Naive thymus-derived CD4-positive, alpha-beta T cell (primary cell): ENCODE results near the gene KAZALD1. TPM values are rescaled to one million over a fixed set of nuclear protein-coding genes. Genes with fewer than 3 reads are reported as not detected.

Source experiments
- ATAC-seq: fragments of 150-1000 bp; cut with Tn5 transposase; 2 replicates; pipeline ENCODE4 v1.10.0; 2021; ENCODE audit warnings: mild to moderate bottlenecking, moderate library complexity
- CTCF ChIA-PET: fragments of 350-600 bp; sonication (Branson Sonifier 250); formaldehyde crosslinking; loops from one replicate; lab custom pipeline; 2021; ENCODE audit warnings: antibody characterized with exemption; lab: Charles Lee
- POLR2A ChIA-PET: fragments of 350-600 bp; sonication (Branson Sonifier 250); formaldehyde crosslinking; loops from one replicate; lab custom pipeline; 2021; ENCODE audit warnings: antibody characterized with exemption, inconsistent platforms; lab: Charles Lee
- DNase-seq, 9 donors: peaks; one replicate each; pipeline versions ENCODE4 v3.0.0 to v3.0.0-alpha.2; 2020 to 2022; ENCODE audit warnings: mixed read lengths in 1 of 9
- H3K27ac ChIP-seq: one replicate; pipeline ENCODE4 v1.7.0; 2013; ENCODE audit warnings: mild to moderate bottlenecking, low read depth, low read length, moderate library complexity
- H3K27me3 ChIP-seq, 2 donors: one replicate each; pipeline ENCODE4 v1.7.0; 2013; ENCODE audit warnings: low read length in 2 of 2, mild to moderate bottlenecking in 2 of 2, moderate library complexity in 2 of 2; ENCODE audit not compliant: control insufficient read depth in 2 of 2, insufficient read depth in 2 of 2
- H3K36me3 ChIP-seq, 3 experiments: 1 replicate in 2 of 3; 2 replicates in 1 of 3; pipeline ENCODE4 v1.7.0; 2013; ENCODE audit warnings: low read length in 3 of 3, mild to moderate bottlenecking in 3 of 3, moderate library complexity in 1 of 3; ENCODE audit not compliant: insufficient read depth in 3 of 3, control insufficient read depth in 2 of 3
- H3K4me1 ChIP-seq, 2 donors: one replicate each; pipeline ENCODE4 v1.7.0; 2013; ENCODE audit warnings: low read length in 2 of 2, mild to moderate bottlenecking in 2 of 2, moderate library complexity in 1 of 2; ENCODE audit not compliant: control insufficient read depth in 2 of 2, insufficient read depth in 2 of 2
- H3K4me3 ChIP-seq: 2 replicates; pipeline ENCODE4 v1.7.0; 2013; ENCODE audit warnings: mild to moderate bottlenecking, low read length
- H3K9me3 ChIP-seq, 3 experiments: 1 replicate in 2 of 3; 2 replicates in 1 of 3; pipeline ENCODE4 v1.7.0; 2013; ENCODE audit warnings: low read length in 3 of 3; ENCODE audit not compliant: control insufficient read depth in 2 of 3
- H3K27ac Mint-ChIP-seq, 9 donors: one replicate each; pipeline ENCODE4 v1.8.0; 2020 to 2022; ENCODE audit warnings: mixed read lengths in 9 of 9, mild to moderate bottlenecking in 8 of 9, moderate library complexity in 5 of 9, inconsistent platforms in 2 of 9
- H3K27me3 Mint-ChIP-seq, 5 donors: one replicate each; pipeline ENCODE4 v1.8.0; 2021 to 2022; ENCODE audit warnings: mixed read lengths in 5 of 5, mild to moderate bottlenecking in 1 of 5
- H3K36me3 Mint-ChIP-seq, 5 donors: one replicate each; pipeline ENCODE4 v1.8.0; 2020 to 2022; ENCODE audit warnings: mixed read lengths in 5 of 5, mild to moderate bottlenecking in 3 of 5, inconsistent platforms in 1 of 5
- H3K4me1 Mint-ChIP-seq, 7 donors: one replicate each; pipeline ENCODE4 v1.8.0; 2020 to 2022; ENCODE audit warnings: mixed read lengths in 7 of 7, mild to moderate bottlenecking in 3 of 7, inconsistent platforms in 1 of 7
- H3K4me3 Mint-ChIP-seq, 10 donors: one replicate each; pipeline ENCODE4 v1.8.0; 2020 to 2022; ENCODE audit warnings: mild to moderate bottlenecking in 10 of 10, mixed read lengths in 10 of 10, moderate library complexity in 6 of 10, inconsistent platforms in 2 of 10
- H3K9me3 Mint-ChIP-seq, 11 donors: one replicate each; pipeline ENCODE4 v1.8.0; 2020 to 2022; ENCODE audit warnings: mixed read lengths in 11 of 11, mild to moderate bottlenecking in 4 of 11, inconsistent platforms in 1 of 11, moderate library complexity in 1 of 11
- intact Hi-C, 2 donors: fragments of 100-400 bp; cut with micrococcal nuclease; formaldehyde crosslinking; loops; one replicate each; pipeline ENCODE4 v1.15.1; 2023
- polyA plus RNA-seq, 2 donors: library from polyadenylated mRNA; unstranded; fragments of 300-500 nt; fragmentation: Illumina TruSeq; gene quantifications; one replicate each; pipeline ENCODE4 v1.2.3, GENCODE V29; 2021
- total RNA-seq, 6 experiments: library from RNA in 5 of 6; stranded (reverse) in 5 of 6; gene quantifications; 1 replicate in 5 of 6; 2 replicates in 1 of 6; pipeline ENCODE4 v1.2.3 and lab custom pipeline; 2021 to 2026

The KAZALD1 gene
- total and polyA plus RNA-seq, 7 experiments from 2014 or later, result 0.22 to 1.5 (median 0.29) TPM; not detected in 4

DNA sequence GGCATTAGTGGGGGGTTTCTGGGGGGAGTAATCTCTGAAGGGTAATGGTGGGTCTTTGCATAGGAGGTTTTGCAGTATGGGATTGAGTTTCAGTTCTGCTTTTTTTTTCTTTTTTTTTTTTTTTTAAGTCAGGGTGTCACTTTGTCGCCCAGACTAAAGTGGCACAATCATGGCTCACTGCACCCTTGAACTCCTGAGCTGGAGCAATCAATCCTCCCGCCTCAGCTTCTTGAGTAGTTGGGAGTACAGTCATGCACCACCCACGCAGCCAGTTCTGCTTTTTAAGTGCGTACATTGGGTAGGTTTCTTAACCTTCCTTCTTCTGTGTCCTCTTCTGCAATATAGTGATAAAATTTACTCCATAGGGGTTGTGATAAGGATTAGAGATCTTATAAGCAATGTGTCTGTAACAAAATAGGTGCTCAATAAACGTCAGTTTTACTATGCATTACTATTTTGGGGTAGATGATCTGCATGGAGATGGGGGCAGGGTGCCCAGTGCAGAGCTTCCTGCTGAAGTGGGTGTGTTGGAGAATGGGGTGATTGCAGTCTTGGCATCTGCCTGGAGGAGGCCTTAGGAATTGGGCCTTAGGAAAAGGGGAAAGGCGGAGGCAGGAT is 9.6 kb downstream of the KAZALD1 start:
- no peak overlapping the region for H3K27ac Mint-ChIP-seq
- ChIA-PET CTCF (interaction anchor here (1.0 to 1.1 kb wide), 3 partner anchors 10 to 31 kb away, joined by 3 read pairs; partner anchors contain the start of gene KAZALD1), POLR2A (interaction anchor here (1.0 kb wide), 1 partner anchor 10 kb away, joined by 10 read pairs; the partner anchor contains the start of gene KAZALD1)
- DNase-seq (no peak), ATAC-seq (peak; percentile 84)
- Histone ChIP-seq H3K4me1 (peaks cover 5 to 9% of the 10 kb centered on the region in 2 donors), H3K36me3 (no peaks in the 10 kb centered on the region), H3K27ac (no peak overlapping the region), H3K9me3 (no peaks in the 10 kb centered on the region), H3K27me3 (peaks cover under 1 to 3% of the 10 kb centered on the region in 2 donors), H3K4me3 (no peak overlapping the region)
- H3K36me3 Mint-ChIP-seq, result no peaks in the 10 kb centered on the region
- peaks cover 45 to 59% (median 45%) of the 10 kb centered on the region in 5 donors for H3K27me3 Mint-ChIP-seq
- H3K4me1 Mint-ChIP-seq, result peaks cover 0 to 18% (median 5%) of the 10 kb centered on the region in 7 donors
- intact Hi-C loops, result no loop called here
- H3K9me3 Mint-ChIP-seq, result no peaks in the 10 kb centered on the region
- H3K4me3 Mint-ChIP-seq, result no peak overlapping the region

DNA sequence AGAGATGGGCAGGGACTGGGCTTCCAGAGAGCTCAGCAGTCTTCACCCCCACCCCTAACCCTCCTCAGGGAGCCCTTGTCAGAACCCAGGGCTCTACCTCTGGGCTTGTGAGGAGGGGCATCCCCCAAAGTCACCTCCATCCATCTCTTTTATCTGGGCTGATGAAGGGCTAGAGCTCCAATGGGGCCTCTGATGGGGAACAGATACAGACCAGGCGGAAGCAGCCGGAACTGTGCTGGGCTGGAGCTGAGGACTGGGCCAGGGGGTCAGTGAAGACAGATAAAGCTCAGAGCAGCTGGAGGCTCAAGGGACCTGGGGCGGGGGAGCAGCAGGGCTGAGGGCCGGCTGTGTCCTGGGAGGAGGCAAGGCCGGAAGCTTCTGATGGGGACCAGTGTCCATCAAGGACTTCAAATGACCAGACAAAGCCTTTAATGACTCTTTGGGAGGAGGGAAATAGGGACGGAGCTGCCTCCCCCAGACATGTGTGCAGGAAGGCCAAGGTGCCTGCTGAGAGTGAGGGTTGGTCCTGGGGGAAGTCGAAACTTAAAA is 10.2 kb downstream of the KAZALD1 start:
- no peaks in the 10 kb centered on the region for H3K9me3 Mint-ChIP-seq
- Histone ChIP-seq H3K9me3 (no peaks in the 10 kb centered on the region), H3K27ac (no peak overlapping the region), H3K4me3 (no peak overlapping the region), H3K27me3 (no peaks in the 10 kb centered on the region), H3K4me1 (peaks cover 4 to 5% of the 10 kb centered on the region in 2 donors), H3K36me3 (no peaks in the 10 kb centered on the region)
- intact Hi-C loops, result no loop called here
- ChIA-PET POLR2A (interaction anchor here (1.0 kb wide), 1 partner anchor 11 kb away, joined by 10 read pairs; the partner anchor contains the start of gene KAZALD1), CTCF (interaction anchor here (1.1 kb wide), 2 partner anchors 13 to 31 kb away, joined by 3 read pairs; no protein-coding TSS in a partner anchor)
- ATAC-seq (no peak), DNase-seq (no peak)
- H3K36me3 Mint-ChIP-seq, result no peaks in the 10 kb centered on the region
- H3K4me1 Mint-ChIP-seq, result peaks cover 0 to 13% (median 3%) of the 10 kb centered on the region in 7 donors
- H3K27ac Mint-ChIP-seq, result no peak overlapping the region
- H3K27me3 Mint-ChIP-seq, result peaks cover 49 to 58% (median 50%) of the 10 kb centered on the region in 5 donors
- H3K4me3 Mint-ChIP-seq, result no peak overlapping the region

DNA sequence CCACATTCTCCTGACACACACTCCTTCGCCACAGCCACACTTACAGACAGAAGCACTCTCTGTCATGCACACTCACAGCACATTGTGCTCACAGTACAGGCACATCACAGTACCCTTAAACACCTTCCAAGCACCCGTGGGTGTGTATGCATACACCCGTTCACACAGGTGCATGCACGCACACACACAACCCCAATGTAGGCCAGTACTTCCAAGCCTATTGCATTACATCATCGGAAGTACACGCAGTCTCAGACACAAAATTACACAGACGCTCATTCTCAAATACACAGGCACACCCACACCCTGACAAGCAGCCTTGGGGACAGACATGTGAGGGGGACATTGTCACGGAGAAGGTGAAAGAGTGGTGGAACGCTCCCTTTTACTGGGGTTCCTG is 11.1 kb downstream of the KAZALD1 start:
- Mint-ChIP-seq H3K27me3 (peaks cover 46 to 52% (median 50%) of the 10 kb centered on the region in 5 donors), H3K4me3 (no peak overlapping the region), H3K9me3 (no peaks in the 10 kb centered on the region), H3K36me3 (no peaks in the 10 kb centered on the region), H3K27ac (no peak overlapping the region), H3K4me1 (peaks cover 0 to 10% (median under 1%) of the 10 kb centered on the region in 7 donors)
- H3K4me3 ChIP-seq, result no peak overlapping the region
- no peaks in the 10 kb centered on the region for H3K4me1 ChIP-seq
- no peaks in the 10 kb centered on the region for H3K36me3 ChIP-seq
- no peaks in the 10 kb centered on the region for H3K27me3 ChIP-seq
- CTCF ChIA-PET, result no interaction called here
- ATAC-seq, result no peak
- no peaks in the 10 kb centered on the region for H3K9me3 ChIP-seq
- intact Hi-C loops, result no loop called here
- POLR2A ChIA-PET, result no interaction called here
- no peak for DNase-seq
- no peak overlapping the region for H3K27ac ChIP-seq

DNA sequence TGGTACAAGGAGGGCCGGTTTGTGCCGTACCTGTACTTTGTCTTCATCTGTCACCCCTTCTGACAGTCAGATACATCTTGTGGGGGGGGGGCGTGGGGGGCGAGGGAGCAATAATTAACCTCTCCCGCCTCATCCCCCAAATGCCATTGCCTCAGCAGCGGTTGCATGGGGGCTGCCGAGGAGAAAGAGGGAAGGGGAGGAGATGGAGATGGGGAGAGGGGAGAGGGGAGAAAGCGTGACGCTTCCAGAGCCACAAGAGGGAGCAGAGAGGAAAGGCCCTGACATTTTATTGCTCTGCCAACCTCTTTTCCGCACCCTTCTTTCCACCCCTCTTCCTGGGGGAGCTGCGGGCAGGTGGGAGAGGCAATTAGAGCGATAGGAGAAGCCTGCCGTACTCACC is 11.8 kb downstream of the KAZALD1 start:
- ATAC-seq, result no peak
- Histone ChIP-seq H3K27ac (no peak overlapping the region), H3K27me3 (no peaks in the 10 kb centered on the region), H3K4me1 (no peaks in the 10 kb centered on the region), H3K4me3 (no peak overlapping the region), H3K36me3 (no peaks in the 10 kb centered on the region), H3K9me3 (no peaks in the 10 kb centered on the region)
- no peak for DNase-seq
- no peaks in the 10 kb centered on the region for H3K36me3 Mint-ChIP-seq
- intact Hi-C loops, result no loop called here
- H3K4me3 Mint-ChIP-seq, result no peak overlapping the region
- H3K27me3 Mint-ChIP-seq, result peaks cover 45 to 58% (median 54%) of the 10 kb centered on the region in 5 donors
- ChIA-PET CTCF (interaction anchor here (1.0 kb wide), 1 partner anchor 14 kb away, joined by 4 read pairs; no protein-coding TSS in a partner anchor), POLR2A (no interaction called here)
- H3K9me3 Mint-ChIP-seq, result peaks cover 0 to under 1% (median 0%) of the 10 kb centered on the region in 11 donors
- H3K4me1 Mint-ChIP-seq, result peaks cover 0 to 10% (median 0%) of the 10 kb centered on the region in 7 donors
- no peak overlapping the region for H3K27ac Mint-ChIP-seq

DNA sequence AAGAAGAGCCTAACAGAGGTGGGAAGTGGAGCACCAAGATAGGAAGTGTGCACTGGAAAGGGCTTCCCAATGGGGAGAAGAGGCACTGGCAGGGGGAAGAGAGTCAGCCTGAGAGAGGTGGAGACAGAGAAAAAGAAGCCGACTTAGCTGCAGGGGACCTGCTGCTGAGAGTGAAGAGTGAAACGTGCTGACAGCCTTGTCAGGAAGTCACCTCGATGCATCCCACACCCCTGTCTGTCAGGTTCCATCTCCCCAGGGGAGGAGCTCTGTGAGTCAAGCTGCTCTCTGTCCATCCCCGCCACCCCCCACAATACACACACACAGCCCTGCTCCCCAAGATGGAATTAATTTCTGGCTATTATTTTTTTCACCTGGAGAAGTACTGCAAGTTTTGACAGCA is 14.0 kb downstream of the KAZALD1 start:
- H3K4me3 ChIP-seq, result no peak overlapping the region
- intact Hi-C loops, result no loop called here
- Mint-ChIP-seq H3K27ac (peak overlapping the region in 1 of 9 donors; percentile 11), H3K27me3 (peaks cover 50 to 76% (median 69%) of the 10 kb centered on the region in 5 donors), H3K36me3 (peaks cover 0 to 1% (median 0%) of the 10 kb centered on the region in 5 donors), H3K4me3 (no peak overlapping the region), H3K4me1 (peaks cover 0 to 10% (median 0%) of the 10 kb centered on the region in 7 donors), H3K9me3 (peaks cover 0 to 2% (median 0%) of the 10 kb centered on the region in 11 donors)
- DNase-seq (no peak), ATAC-seq (no peak)
- POLR2A ChIA-PET, result no interaction called here
- H3K27ac ChIP-seq, result no peak overlapping the region
- H3K9me3 ChIP-seq, result no peaks in the 10 kb centered on the region
- H3K36me3 ChIP-seq, result no peaks in the 10 kb centered on the region
- H3K4me1 ChIP-seq, result no peaks in the 10 kb centered on the region
- CTCF ChIA-PET, result interaction anchor here (0.6 kb wide), 1 partner anchor 67 kb away, joined by 4 read pairs; no protein-coding TSS in a partner anchor
- no peaks in the 10 kb centered on the region for H3K27me3 ChIP-seq

DNA sequence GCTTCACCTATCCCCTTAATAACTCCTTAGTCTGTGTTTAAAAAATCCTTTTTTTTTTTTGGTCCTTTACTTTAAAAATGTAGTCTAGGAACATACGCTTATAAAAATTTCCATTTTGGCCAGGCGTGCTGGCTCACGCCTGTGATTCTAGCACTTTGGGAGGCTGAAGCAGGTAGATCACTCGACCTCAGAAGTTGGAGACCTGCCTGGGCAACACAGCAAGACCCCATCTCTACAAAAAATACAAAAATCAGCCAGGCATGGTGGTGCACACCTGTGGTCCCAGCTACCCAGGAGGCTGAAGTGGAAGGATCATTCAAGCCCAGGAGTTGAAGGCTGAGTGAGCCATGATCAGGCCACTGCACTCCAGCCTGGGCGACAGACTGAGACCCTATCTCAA is 14.8 kb downstream of the KAZALD1 start:
- Mint-ChIP-seq H3K27ac (no peak overlapping the region), H3K4me3 (no peak overlapping the region), H3K9me3 (peaks cover 0 to 2% (median 0%) of the 10 kb centered on the region in 11 donors), H3K4me1 (peaks cover 0 to 8% (median 0%) of the 10 kb centered on the region in 7 donors), H3K36me3 (peaks cover 0 to 8% (median 0%) of the 10 kb centered on the region in 5 donors), H3K27me3 (peaks cover 53 to 79% (median 74%) of the 10 kb centered on the region in 5 donors)
- intact Hi-C loops, result no loop called here
- H3K27me3 ChIP-seq, result no peaks in the 10 kb centered on the region
- no peak overlapping the region for H3K27ac ChIP-seq
- no peaks in the 10 kb centered on the region for H3K36me3 ChIP-seq
- CTCF ChIA-PET, result interaction anchor here (0.6 kb wide), 1 partner anchor 68 kb away, joined by 4 read pairs; no protein-coding TSS in a partner anchor
- H3K4me3 ChIP-seq, result no peak overlapping the region
- DNase-seq, result no peak
- POLR2A ChIA-PET, result no interaction called here
- H3K4me1 ChIP-seq, result no peaks in the 10 kb centered on the region
- no peak for ATAC-seq
- H3K9me3 ChIP-seq, result no peaks in the 10 kb centered on the region
